Thyroid gland (tissue), 4 donors: ENCODE measurements around the gene FAM114A1. TPM values are rescaled to one million over a fixed set of nuclear protein-coding genes. Genes with fewer than 3 reads are reported as not detected.
"Not testable (repeated sequence)": the region's sequence is repeated elsewhere in the genome, so short reads cannot be mapped to it uniquely, and the experiment has no call there.

Experiments
- DNase-seq, 2 donors: peaks; one replicate each; pipeline ENCODE4 v3.0.0-alpha.2; 2019
- H3K27ac ChIP-seq, 3 donors: fragments of 200-600 bp; sonication (generic); 1 replicate in 2 of 3; 2 replicates in 1 of 3; pipeline ENCODE4 v1.5.1; 2016 to 2019; ENCODE audit warnings: mild to moderate bottlenecking in 1 of 3, moderate library complexity in 1 of 3
- H3K27me3 ChIP-seq: fragments of 200-600 bp; sonication (generic); one replicate; pipeline ENCODE4 v1.5.1; 2019
- H3K36me3 ChIP-seq, 2 donors: fragments of 200-600 bp; sonication (generic); one replicate each; pipeline ENCODE4 v1.5.1; 2016 to 2019
- H3K4me1 ChIP-seq, 2 donors: fragments of 200-600 bp; sonication (generic); one replicate each; pipeline ENCODE4 v1.5.1; 2017 to 2019
- H3K4me3 ChIP-seq, 3 donors: fragments of 200-600 bp; sonication (generic); replicated peaks in 1 of 3; 1 replicate in 2 of 3; 2 replicates in 1 of 3; pipeline ENCODE4 v1.5.1; 2016; ENCODE audit warnings: mild to moderate bottlenecking in 1 of 3
- H3K9me3 ChIP-seq: fragments of 200-600 bp; sonication (generic); one replicate; pipeline ENCODE4 v1.5.1; 2017
- POLR2A ChIP-seq, 2 donors: fragments of 450-650 bp; IDR thresholded peaks; one replicate each; pipeline ENCODE4 v1.6.1; 2017; ENCODE audit warnings: antibody characterized with exemption in 2 of 2, mild to moderate bottlenecking in 2 of 2, moderate library complexity in 1 of 2
- WGBS, 2 donors: methylation state at CpG; one replicate each; pipeline ENCODE4 v1.1.5; 2017; 5-methylcytosine and 5-hydroxymethylcytosine counted together
- intact Hi-C: fragments of 100-400 bp; cut with DNase I; formaldehyde crosslinking; loops from one replicate; pipeline ENCODE4 v1.15.1; 2023
- total RNA-seq, 4 donors: library from RNA; depleted of rRNA; stranded (reverse); fragments of >200 nt; gene quantifications; one replicate each; pipeline ENCODE4 v1.2.3, GENCODE V29; 2016
- TF ChIP-seq, protein P1 (sequence below), 6 experiments: fragments of 200-600 bp in 3 of 6; fragments of 450-650 bp in 3 of 6; sonication (generic) in 3 of 6; IDR thresholded peaks; one replicate each; pipeline ENCODE4 v1.5.1; 2016 to 2019; ENCODE audit warnings: antibody characterized with exemption in 6 of 6, mild to moderate bottlenecking in 2 of 6, inconsistent platforms in 1 of 6, moderate library complexity in 1 of 6

FAM114A1 gene
- total RNA-seq, 4 donors from 2014 or later: 80.1 to 144 (median 110) TPM

DNA sequence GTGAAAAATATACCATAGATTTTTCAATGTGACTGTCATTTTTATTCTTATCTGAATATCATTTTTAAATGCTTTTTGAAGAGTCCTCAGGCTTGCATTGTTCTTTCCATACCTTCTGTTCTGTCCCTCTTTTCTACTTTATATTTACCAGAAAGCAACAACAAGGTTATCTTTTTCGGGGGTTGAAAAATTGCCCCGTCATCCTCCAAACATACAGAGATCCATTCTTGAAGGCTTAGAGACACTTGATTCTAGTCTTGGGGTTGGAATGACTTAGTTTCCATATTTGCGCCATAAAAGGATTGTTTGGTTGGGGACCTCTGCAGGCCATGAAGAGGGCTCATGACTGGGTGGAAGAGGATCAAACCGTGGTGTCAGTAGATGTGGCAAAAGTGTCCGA is 63.5 kb downstream of the FAM114A1 start:
- H3K4me3 ChIP-seq: no peak overlapping the region
- no peak for TF ChIP-seq POLR2A (IDR thresholded peaks at IDR 0.05)
- TF ChIP-seq, protein P1, sequence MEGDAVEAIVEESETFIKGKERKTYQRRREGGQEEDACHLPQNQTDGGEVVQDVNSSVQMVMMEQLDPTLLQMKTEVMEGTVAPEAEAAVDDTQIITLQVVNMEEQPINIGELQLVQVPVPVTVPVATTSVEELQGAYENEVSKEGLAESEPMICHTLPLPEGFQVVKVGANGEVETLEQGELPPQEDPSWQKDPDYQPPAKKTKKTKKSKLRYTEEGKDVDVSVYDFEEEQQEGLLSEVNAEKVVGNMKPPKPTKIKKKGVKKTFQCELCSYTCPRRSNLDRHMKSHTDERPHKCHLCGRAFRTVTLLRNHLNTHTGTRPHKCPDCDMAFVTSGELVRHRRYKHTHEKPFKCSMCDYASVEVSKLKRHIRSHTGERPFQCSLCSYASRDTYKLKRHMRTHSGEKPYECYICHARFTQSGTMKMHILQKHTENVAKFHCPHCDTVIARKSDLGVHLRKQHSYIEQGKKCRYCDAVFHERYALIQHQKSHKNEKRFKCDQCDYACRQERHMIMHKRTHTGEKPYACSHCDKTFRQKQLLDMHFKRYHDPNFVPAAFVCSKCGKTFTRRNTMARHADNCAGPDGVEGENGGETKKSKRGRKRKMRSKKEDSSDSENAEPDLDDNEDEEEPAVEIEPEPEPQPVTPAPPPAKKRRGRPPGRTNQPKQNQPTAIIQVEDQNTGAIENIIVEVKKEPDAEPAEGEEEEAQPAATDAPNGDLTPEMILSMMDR (IDR thresholded peaks at IDR 0.05): no peak
- H3K36me3 ChIP-seq: peaks cover 64 to 65% of the 10 kb centered on the region in 2 donors
- H3K27ac ChIP-seq: no peak overlapping the region
- H3K9me3 ChIP-seq: no peaks in the 10 kb centered on the region
- intact Hi-C loops: no loop called here
- 74 to 88% methylated on average over 5 of the region's 5 CpGs for WGBS, 2 donors
- no peaks in the 10 kb centered on the region for H3K4me1 ChIP-seq
- no peak for DNase-seq
- no peaks in the 10 kb centered on the region for H3K27me3 ChIP-seq

DNA sequence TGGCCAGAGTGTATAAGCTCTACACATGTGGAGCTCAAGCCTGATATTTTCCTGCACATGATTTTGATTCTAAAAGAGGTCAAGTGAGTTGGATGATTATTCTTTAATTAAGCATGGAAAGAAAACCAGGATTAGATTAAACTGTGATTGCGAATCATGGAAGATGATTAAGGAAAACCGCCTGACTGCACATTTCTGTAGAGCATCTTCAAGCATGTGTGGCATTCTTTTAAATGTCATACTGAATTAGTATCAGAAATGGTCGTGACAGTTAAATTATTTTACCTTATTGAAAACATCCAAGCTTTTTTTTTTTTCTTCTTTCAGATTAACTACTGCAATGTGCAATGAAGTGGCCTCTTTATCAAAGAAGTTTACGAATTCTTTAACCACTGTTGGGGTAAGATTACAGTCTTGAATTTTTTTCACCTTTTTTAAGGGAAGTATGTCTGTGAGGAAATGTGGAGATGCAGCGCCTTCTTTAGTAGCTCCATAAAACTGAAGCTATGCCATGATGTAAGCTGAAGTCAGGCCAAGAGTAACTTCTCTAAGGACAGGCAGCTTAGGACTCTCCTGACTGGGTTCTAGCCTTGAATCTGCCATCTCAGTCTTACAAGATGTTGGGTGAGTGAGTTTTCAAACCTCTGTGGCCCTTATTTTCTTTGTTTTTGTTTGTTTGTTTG is 67.9 kb downstream of the FAM114A1 start:
- peaks cover 58 to 80% of the 10 kb centered on the region in 2 donors for H3K36me3 ChIP-seq
- H3K4me1 ChIP-seq: no peaks in the 10 kb centered on the region
- TF ChIP-seq, protein P1 (IDR thresholded peaks at IDR 0.05): no peak
- no peak for TF ChIP-seq POLR2A (IDR thresholded peaks at IDR 0.05)
- no peaks in the 10 kb centered on the region for H3K9me3 ChIP-seq
- intact Hi-C loops: no loop called here
- 88 to 95% methylated on average over 5 of the region's 5 CpGs for WGBS, 2 donors
- no peak for DNase-seq
- no peak overlapping the region for H3K4me3 ChIP-seq
- no peaks in the 10 kb centered on the region for H3K27me3 ChIP-seq
- H3K27ac ChIP-seq: no peak overlapping the region

DNA sequence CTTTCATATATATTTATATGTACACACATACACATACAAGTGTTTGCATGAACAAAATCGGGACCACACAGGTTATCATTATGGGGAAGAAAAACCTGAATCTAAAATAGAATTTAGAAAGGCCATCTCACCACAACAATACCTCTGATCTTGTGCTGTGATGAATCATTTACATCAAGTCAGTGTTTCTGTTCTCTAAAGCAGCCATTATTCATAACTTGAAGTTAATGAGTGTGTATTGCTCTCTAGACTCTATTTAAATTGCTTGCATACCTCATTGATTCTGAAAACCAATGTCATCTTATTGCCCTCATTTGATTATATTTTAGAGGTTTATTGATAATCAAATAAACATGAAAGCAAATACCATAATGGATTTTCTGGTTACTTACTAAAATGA is 71.6 kb downstream of the FAM114A1 start:
- no peaks in the 10 kb centered on the region for H3K27me3 ChIP-seq
- no peak for DNase-seq
- intact Hi-C loops: no loop called here
- TF ChIP-seq, protein P1 (IDR thresholded peaks at IDR 0.05): no peak
- no peak for TF ChIP-seq POLR2A (IDR thresholded peaks at IDR 0.05)
- no peaks in the 10 kb centered on the region for H3K4me1 ChIP-seq
- no peak overlapping the region for H3K4me3 ChIP-seq
- no peaks in the 10 kb centered on the region for H3K9me3 ChIP-seq
- no peak overlapping the region for H3K27ac ChIP-seq
- peaks cover 32 to 73% of the 10 kb centered on the region in 2 donors for H3K36me3 ChIP-seq
- WGBS, 2 donors: 86 to 100% methylated on average over 1 of the region's 1 CpG

DNA sequence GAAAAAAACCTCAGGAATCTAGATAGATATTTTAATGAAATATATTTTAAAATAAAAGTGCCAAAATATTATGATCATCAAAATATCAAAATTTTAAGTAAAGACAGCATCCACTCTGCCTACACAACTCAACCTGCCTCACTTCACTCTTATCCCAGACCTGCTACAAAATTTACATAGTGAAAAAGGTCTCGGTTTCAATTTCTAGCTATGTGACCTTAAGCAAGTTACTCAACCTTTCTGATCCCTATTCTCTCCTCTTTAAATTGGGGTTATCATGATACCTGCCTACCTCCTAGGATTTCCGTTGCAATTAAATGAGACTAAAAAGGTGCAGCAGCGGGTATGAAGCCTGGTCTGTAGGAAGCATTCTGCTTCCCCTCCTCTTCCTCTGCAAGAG is 72.9 kb downstream of the FAM114A1 start:
- peaks cover 35 to 73% of the 10 kb centered on the region in 2 donors for H3K36me3 ChIP-seq
- 94 to 98% methylated on average over 3 of the region's 3 CpGs for WGBS, 2 donors
- intact Hi-C loops: no loop called here

DNA sequence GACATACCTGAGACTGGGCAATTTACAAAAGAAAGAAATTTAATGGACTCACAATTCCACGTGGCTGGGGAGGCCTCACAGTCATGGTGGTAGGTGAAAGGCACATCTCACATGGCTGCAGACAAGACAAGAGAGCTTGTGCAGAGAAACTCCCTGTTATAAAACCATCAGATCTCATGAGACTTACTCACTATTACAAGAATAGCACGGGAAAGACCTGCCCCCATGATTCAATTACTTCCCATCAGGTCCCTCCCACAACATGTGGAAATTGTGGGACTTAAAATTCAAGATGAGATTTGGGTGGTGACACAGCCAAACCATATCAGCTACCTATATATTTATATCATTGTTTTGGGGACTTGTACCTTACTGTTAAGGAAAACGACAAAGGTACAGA is 74.3 kb downstream of the FAM114A1 start:
- H3K27ac ChIP-seq, H3K9me3 ChIP-seq, intact Hi-C loops, H3K4me3 ChIP-seq, H3K27me3 ChIP-seq, H3K4me1 ChIP-seq, DNase-seq: not testable (repeated sequence)
- peaks cover 30 to 60% of the 10 kb centered on the region in 2 donors for H3K36me3 ChIP-seq
- 72 to 84% methylated on average over 3 of the region's 3 CpGs for WGBS, 2 donors

More for the DNA sequence above, 72.9 kb downstream of the FAM114A1 start:
- H3K27me3 ChIP-seq: no peaks in the 10 kb centered on the region
- no peaks in the 10 kb centered on the region for H3K4me1 ChIP-seq
- H3K4me3 ChIP-seq: no peak overlapping the region
- TF ChIP-seq, protein P1 (IDR thresholded peaks at IDR 0.05): no peak
- no peak for TF ChIP-seq POLR2A (IDR thresholded peaks at IDR 0.05)
- no peak overlapping the region for H3K27ac ChIP-seq
- no peaks in the 10 kb centered on the region for H3K9me3 ChIP-seq
- no peak for DNase-seq
